Common myeloid progenitor, CD34-positive (primary cell): ENCODE measurements around the gene ENDOU.
A peak's percentile ranks its signal among the peaks of the same experiment; 100 is the strongest.

Experiments
- CTCF ChIA-PET: fragments of 350-600 bp; sonication (Branson Sonifier 250); formaldehyde crosslinking; loops from one replicate; lab custom pipeline; 2021; ENCODE audit warnings: antibody characterized with exemption; lab: Charles Lee
- POLR2A ChIA-PET: fragments of 350-600 bp; sonication (Branson Sonifier 250); formaldehyde crosslinking; loops from one replicate; lab custom pipeline; 2021; ENCODE audit warnings: antibody characterized with exemption; lab: Charles Lee
- DNase-seq, 3 donors: peaks; one replicate each; pipeline versions ENCODE4 v3.0.0 to v3.0.0-alpha.2; 2013
- H3K27ac ChIP-seq, 2 experiments: 1 replicate in 1 of 2; 2 replicates in 1 of 2; pipeline ENCODE4 v1.7.0; 2013; ENCODE audit warnings: inconsistent platforms in 2 of 2, low read length in 2 of 2, mild to moderate bottlenecking in 2 of 2, low read depth in 1 of 2, moderate library complexity in 1 of 2; ENCODE audit not compliant: severe bottlenecking in 2 of 2, insufficient read depth in 1 of 2, poor library complexity in 1 of 2
- H3K27me3 ChIP-seq, 5 experiments: replicated peaks in 2 of 5; 1 replicate in 3 of 5; 2 replicates in 2 of 5; pipeline versions ENCODE4 v1.6.1 to v1.7.0; 2013; ENCODE audit warnings: low read length in 4 of 5, mild to moderate bottlenecking in 2 of 5, moderate library complexity in 2 of 5, inconsistent platforms in 1 of 5; ENCODE audit not compliant: insufficient read depth in 5 of 5, control insufficient read depth in 4 of 5
- H3K36me3 ChIP-seq, 4 experiments: 1 replicate in 2 of 4; 2 replicates in 2 of 4; pipeline versions ENCODE4 v1.6.1 to v1.7.0; 2013; ENCODE audit warnings: low read length in 3 of 4, control low read depth in 1 of 4, mild to moderate bottlenecking in 1 of 4; ENCODE audit not compliant: control insufficient read depth in 4 of 4, insufficient read depth in 4 of 4
- H3K4me1 ChIP-seq, 4 experiments: 1 replicate in 3 of 4; 2 replicates in 1 of 4; pipeline versions ENCODE4 v1.6.1 to v1.7.1; 2013; ENCODE audit warnings: low read length in 3 of 4, mild to moderate bottlenecking in 3 of 4, control low read depth in 1 of 4, inconsistent platforms in 1 of 4, moderate library complexity in 1 of 4; ENCODE audit not compliant: control insufficient read depth in 4 of 4, insufficient read depth in 4 of 4; ENCODE audit errors: control extremely low read depth in 1 of 4
- H3K4me3 ChIP-seq, 7 experiments: 1 replicate in 4 of 7; 2 replicates in 3 of 7; pipeline versions ENCODE4 v1.5.1 to v1.7.0; 2013; ENCODE audit warnings: mild to moderate bottlenecking in 7 of 7, low read length in 6 of 7, moderate library complexity in 6 of 7, inconsistent platforms in 2 of 7, low read depth in 2 of 7, control low read depth in 1 of 7; ENCODE audit not compliant: insufficient read depth in 4 of 7, control insufficient read depth in 1 of 7; ENCODE audit errors: extremely low read depth in 1 of 7
- H3K9me3 ChIP-seq, 5 experiments: 1 replicate in 4 of 5; 2 replicates in 1 of 5; pipeline versions ENCODE4 v1.6.1 to v1.7.1; 2013; ENCODE audit warnings: low read length in 4 of 5, mild to moderate bottlenecking in 2 of 5, inconsistent platforms in 1 of 5, low read depth in 1 of 5, moderate library complexity in 1 of 5; ENCODE audit not compliant: control insufficient read depth in 4 of 5, insufficient read depth in 2 of 5; ENCODE audit errors: control extremely low read depth in 1 of 5
- whole genome bisulfite sequencing: methylation state at CpG from one replicate; pipeline ENCODE4 v1.1.5; 2013; ENCODE audit not compliant: insufficient coverage; 5-methylcytosine and 5-hydroxymethylcytosine counted together

ENDOU gene

GRCh38 chr12:47717443-47718193 lies 7.7 kb downstream of the ENDOU start:
- Histone ChIP-seq H3K4me3 (peak overlapping the region in 2 of 7 experiments; percentile 1 to 19), H3K36me3 (no peaks in the 10 kb centered on the region), H3K9me3 (no peaks in the 10 kb centered on the region), H3K27me3 (peaks cover 0 to 2% (median 0%) of the 10 kb centered on the region in 5 experiments), H3K27ac (peak overlapping the region; percentile 69 to 87), H3K4me1 (peaks cover 2 to 45% (median 30%) of the 10 kb centered on the region in 4 experiments)
- ChIA-PET POLR2A (no interaction called here), CTCF (interaction anchor here (1.0 to 23.2 kb wide), 11 partner anchors 9 to 118 kb away, joined by 3 to 664 read pairs (median 9); partner anchors contain the start of genes RAPGEF3 and SLC48A1)
- DNase-seq = peak; percentile 88 to 95 (median 94)
- WGBS = 10% methylated on average over 11 of the region's 13 CpGs

DNA sequence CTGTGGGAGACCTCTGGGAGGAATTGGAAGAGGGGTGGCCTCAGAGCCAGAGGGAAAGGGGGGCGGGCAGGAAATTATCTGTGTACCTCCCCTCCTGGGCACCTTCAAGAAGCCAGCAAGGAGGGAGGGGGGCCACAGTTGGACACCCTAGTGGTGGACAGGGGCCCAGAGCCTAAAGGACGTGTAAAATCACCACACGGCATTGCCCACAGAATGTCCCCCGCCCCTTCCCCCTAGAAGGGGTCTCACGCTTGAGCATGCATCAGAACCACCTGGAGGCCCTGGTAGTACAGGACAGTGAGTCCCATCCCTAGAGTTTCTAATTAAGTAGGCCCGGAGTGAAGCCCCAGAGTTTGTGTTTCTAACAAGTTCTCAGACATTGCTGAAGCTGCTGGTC lies 8.2 kb downstream of the ENDOU start:
- POLR2A ChIA-PET = no interaction called here
- no peak for DNase-seq

DNA sequence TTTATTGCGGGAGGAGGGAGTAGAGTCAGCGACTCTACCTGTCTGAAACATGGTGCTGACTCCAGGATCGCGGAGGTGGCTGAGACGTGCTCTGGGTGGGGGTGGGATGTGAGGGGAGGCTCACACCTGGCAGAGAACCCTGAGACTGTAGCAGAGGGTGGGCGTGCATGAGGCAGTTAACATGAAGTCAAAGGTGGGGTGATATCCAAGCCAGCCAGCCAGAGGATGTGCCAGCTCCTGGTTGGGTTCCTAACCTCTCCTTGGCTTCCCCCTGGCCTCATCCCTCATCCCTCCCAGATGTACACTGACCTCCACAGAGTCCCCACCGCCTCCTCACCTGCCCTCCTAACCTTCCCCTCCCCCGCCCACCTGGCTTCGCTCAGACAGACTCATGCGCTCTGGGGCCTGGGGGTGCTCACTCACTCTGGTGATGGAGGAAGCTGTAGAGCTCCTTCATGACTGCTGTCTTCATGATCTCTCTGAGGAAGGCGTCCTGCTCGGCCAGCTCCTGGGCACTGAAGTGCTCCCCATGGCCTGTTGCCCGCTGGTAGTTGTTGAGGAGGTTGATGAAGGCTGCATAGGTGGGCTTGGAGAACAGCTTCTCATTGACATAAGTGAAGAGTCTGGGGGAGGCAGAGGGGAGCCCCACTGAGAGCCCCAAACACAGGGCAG lies 9.3 kb downstream of the ENDOU start:
- WGBS = 96% methylated on average over 8 of the region's 13 CpGs
- Histone ChIP-seq H3K4me1 (peaks cover 2 to 34% (median 23%) of the 10 kb centered on the region in 4 experiments), H3K4me3 (no peak overlapping the region), H3K9me3 (no peaks in the 10 kb centered on the region), H3K36me3 (no peaks in the 10 kb centered on the region), H3K27me3 (peaks cover 0 to 2% (median 0%) of the 10 kb centered on the region in 5 experiments), H3K27ac (no peak overlapping the region)
- POLR2A ChIA-PET = no interaction called here
- no peak for DNase-seq
- CTCF ChIA-PET = interaction anchor here (0.6 to 23.2 kb wide), 19 partner anchors 8 to 436 kb away, joined by 3 to 664 read pairs (median 7); partner anchors contain the start of genes ENDOU, RAPGEF3, RPAP3 and SLC48A1

More for the DNA sequence above, 8.2 kb downstream of the ENDOU start:
- CTCF ChIA-PET = interaction anchor here (1.0 to 23.2 kb wide), 9 partner anchors 9 to 118 kb away, joined by 3 to 664 read pairs (median 55); partner anchors contain the start of genes RAPGEF3 and SLC48A1
- Histone ChIP-seq H3K27me3 (peaks cover 0 to 2% (median 0%) of the 10 kb centered on the region in 5 experiments), H3K4me3 (no peak overlapping the region), H3K4me1 (peaks cover 2 to 44% (median 30%) of the 10 kb centered on the region in 4 experiments), H3K36me3 (no peaks in the 10 kb centered on the region), H3K27ac (no peak overlapping the region), H3K9me3 (no peaks in the 10 kb centered on the region)
- WGBS = 84% methylated on average over 6 of the region's 6 CpGs

- ChIA-PET POLR2A (no interaction called here), CTCF (interaction anchor here (0.6 to 23.2 kb wide), 19 partner anchors 8 to 437 kb away, joined by 3 to 664 read pairs (median 5); partner anchors contain the start of genes ENDOU, RAPGEF3, RPAP3 and SLC48A1)
Observed at GRCh38 chr12:47715393-47715876, 9.9 kb downstream of the ENDOU start.

GRCh38 chr12:47714826-47715386 lies 10.4 kb downstream of the ENDOU start:
- H3K27ac ChIP-seq = no peak overlapping the region
- no peaks in the 10 kb centered on the region for H3K36me3 ChIP-seq
- 62% methylated on average over 5 of the region's 5 CpGs for WGBS
- no peak for DNase-seq
- H3K4me3 ChIP-seq = no peak overlapping the region
- H3K27me3 ChIP-seq = no peaks in the 10 kb centered on the region
- H3K4me1 ChIP-seq = peaks cover 5 to 38% (median 29%) of the 10 kb centered on the region in 4 experiments
- ChIA-PET CTCF (interaction anchor here (0.8 to 23.2 kb wide), 13 partner anchors 9 to 232 kb away, joined by 3 to 664 read pairs (median 10); partner anchors contain the start of genes ENDOU, RAPGEF3, RPAP3 and SLC48A1), POLR2A (no interaction called here)
- no peaks in the 10 kb centered on the region for H3K9me3 ChIP-seq

More at GRCh38 chr12:47715393-47715876, 9.9 kb downstream of the ENDOU start:
- H3K4me1 ChIP-seq = peaks cover 4 to 33% (median 23%) of the 10 kb centered on the region in 4 experiments
- no peaks in the 10 kb centered on the region for H3K9me3 ChIP-seq
- H3K27me3 ChIP-seq = no peaks in the 10 kb centered on the region
- H3K27ac ChIP-seq = no peak overlapping the region
- peak; percentile 84 to 93 (median 89) for DNase-seq
- 31% methylated on average over 10 of the region's 10 CpGs for WGBS
- no peaks in the 10 kb centered on the region for H3K36me3 ChIP-seq
- no peak overlapping the region for H3K4me3 ChIP-seq

GRCh38 chr12:47712171-47712570 lies 13.1 kb downstream of the ENDOU start:
- H3K36me3 ChIP-seq = no peaks in the 10 kb centered on the region
- no peak for DNase-seq
- H3K4me1 ChIP-seq = peaks cover 24 to 51% (median 42%) of the 10 kb centered on the region in 4 experiments
- H3K27ac ChIP-seq = no peak overlapping the region
- ChIA-PET POLR2A (no interaction called here), CTCF (interaction anchor here (8.0 to 23.2 kb wide), 4 partner anchors 28 to 123 kb away, joined by 109 to 664 read pairs (median 196); partner anchors contain the start of genes RAPGEF3 and SLC48A1)
- no peaks in the 10 kb centered on the region for H3K9me3 ChIP-seq
- no peak overlapping the region for H3K4me3 ChIP-seq
- no peaks in the 10 kb centered on the region for H3K27me3 ChIP-seq
- WGBS = 97% methylated on average over 5 of the region's 6 CpGs
